A673 (cell line): Measurements from ENCODE around the gene FAM163B. TPM values are rescaled to one million over a fixed set of nuclear protein-coding genes. Genes with fewer than 3 reads are reported as not detected.
"Not testable (repeated sequence)": the region's sequence is repeated elsewhere in the genome, so short reads cannot be mapped to it uniquely, and the experiment has no call there.

Source experiments
- BruUV-seq: library from RNA; stranded (reverse); fragments of 400-500 nt; replicated peaks from 2 replicates; lab custom pipeline; 2021; lab: Mats Ljungman, UMichigan
- CTCF ChIA-PET: fragments of 300-600 bp; sonication (Branson Sonifier 250); formaldehyde crosslinking; loops from one replicate; lab custom pipeline; 2022; ENCODE audit warnings: antibody characterized with exemption; lab: Charles Lee
- POLR2A ChIA-PET: fragments of 300-600 bp; sonication (Branson Sonifier 250); formaldehyde crosslinking; loops from one replicate; lab custom pipeline; 2022; ENCODE audit warnings: antibody characterized with exemption; ENCODE audit not compliant: low non-redundant PET; lab: Charles Lee
- DNase-seq: peaks from one replicate; pipeline ENCODE4 v3.0.0-alpha.2; 2015; ENCODE audit warnings: low spot score
- H3K27ac ChIP-seq: fragments of 200-600 bp; sonication (generic); 2 replicates; pipeline ENCODE4 v1.5.1; 2016; ENCODE audit warnings: mixed run types, low read depth, mild to moderate bottlenecking, mixed read lengths, antibody characterized with exemption, low read length; ENCODE audit not compliant: poor library complexity, severe bottlenecking
- H3K27me3 ChIP-seq: fragments of 200-600 bp; sonication (generic); replicated peaks from 2 replicates; pipeline ENCODE4 v1.6.1; 2017; ENCODE audit warnings: mixed run types, low read depth, mild to moderate bottlenecking, mixed read lengths, antibody characterized with exemption, low read length; ENCODE audit not compliant: insufficient read depth, poor library complexity
- H3K36me3 ChIP-seq: fragments of 200-600 bp; sonication (generic); 2 replicates; pipeline ENCODE4 v1.6.1; 2016; ENCODE audit warnings: mixed run types, mild to moderate bottlenecking, mixed read lengths, antibody characterized with exemption, low read length; ENCODE audit not compliant: insufficient read depth, poor library complexity, severe bottlenecking
- H3K4me1 ChIP-seq: fragments of 200-600 bp; sonication (generic); 2 replicates; pipeline ENCODE4 v1.6.1; 2017; ENCODE audit warnings: mixed run types, mild to moderate bottlenecking, mixed read lengths, antibody characterized with exemption, low read length; ENCODE audit not compliant: insufficient read depth, poor library complexity, severe bottlenecking
- H3K4me3 ChIP-seq: fragments of 200-600 bp; sonication (generic); 2 replicates; pipeline ENCODE4 v1.5.1; 2016; ENCODE audit warnings: low read depth, mixed run types, mild to moderate bottlenecking, mixed read lengths, low read length; ENCODE audit not compliant: poor library complexity, severe bottlenecking
- H3K9me3 ChIP-seq: fragments of 200-600 bp; sonication (generic); 2 replicates; pipeline ENCODE4 v1.6.1; 2016; ENCODE audit warnings: mixed run types, low read depth, mild to moderate bottlenecking, mixed read lengths, antibody characterized with exemption, low read length; ENCODE audit not compliant: poor library complexity, severe bottlenecking
- CTCF ChIP-seq: fragments of 300-800, 200-600 bp; sonication (generic); conservative IDR thresholded peaks from 2 replicates; pipeline ENCODE4 v1.5.1; 2017; ENCODE audit warnings: low read depth, mild to moderate bottlenecking, antibody characterized with exemption, low read length, moderate library complexity, mixed read lengths
- EZH2 ChIP-seq: fragments of 200-600 bp; sonication (generic); IDR thresholded peaks from 2 replicates; pipeline ENCODE4 v1.6.1; 2017; ENCODE audit warnings: borderline replicate concordance, low read depth, mild to moderate bottlenecking, mixed read lengths, antibody characterized with exemption, low read length; ENCODE audit not compliant: poor library complexity, severe bottlenecking
- intact Hi-C: fragments of 100-400 bp; cut with micrococcal nuclease; formaldehyde crosslinking; loops from one replicate; pipeline ENCODE4 v1.10.0; 2022; ENCODE audit not compliant: unreplicated experiment
- total RNA-seq: library from RNA; stranded (reverse); gene quantifications from 2 replicates; pipeline ENCODE4 v1.2.3, GENCODE V29; 2021

Gene FAM163B
- total RNA-seq, 1 experiment from 2014 or later: not detected

DNA sequence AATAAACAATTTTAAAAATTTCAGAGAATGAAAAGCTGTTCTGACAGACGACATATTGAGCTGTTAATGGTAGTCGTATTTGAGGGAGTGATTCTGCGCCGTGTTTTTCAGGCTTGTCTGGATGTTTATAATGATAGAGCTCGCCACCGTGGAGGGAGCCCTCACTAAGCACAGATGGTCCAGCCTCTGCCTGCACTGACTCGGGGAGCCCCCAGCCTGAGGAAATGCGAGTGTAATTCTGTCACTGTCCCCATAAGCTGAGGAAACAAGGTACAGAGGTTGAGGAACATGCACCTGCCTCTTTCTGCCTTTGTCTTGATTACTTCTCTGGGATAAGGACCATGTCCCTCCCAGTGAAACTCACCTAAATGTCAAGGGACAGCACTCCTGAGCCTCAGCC is 19.6 kb upstream of the FAM163B start:
- Histone ChIP-seq H3K27me3 (no peaks in the 10 kb centered on the region), H3K9me3 (no peaks in the 10 kb centered on the region), H3K36me3 (no peaks in the 10 kb centered on the region), H3K4me3 (no peak overlapping the region), H3K4me1 (no peaks in the 10 kb centered on the region), H3K27ac (no peak overlapping the region)
- CTCF ChIA-PET: no interaction called here
- BruUV-seq: no TSS peak
- TF ChIP-seq CTCF (no peak), EZH2 (no peak)
- intact Hi-C loops: no loop called here
- POLR2A ChIA-PET: no interaction called here
- no peak for DNase-seq

- TF ChIP-seq EZH2 (no peak), CTCF (no peak)
- DNase-seq: no peak
- POLR2A ChIA-PET: no interaction called here
Measured at GRCh38 chr9:133627341-133627740, 18.2 kb upstream of the FAM163B start.

GRCh38 chr9:133626008-133626407 is 16.8 kb upstream of the FAM163B start:
- BruUV-seq, intact Hi-C loops, CTCF ChIA-PET: not testable (repeated sequence)

More at GRCh38 chr9:133627341-133627740, 18.2 kb upstream of the FAM163B start:
- no peak overlapping the region for H3K27ac ChIP-seq
- no TSS peak for BruUV-seq
- CTCF ChIA-PET: no interaction called here
- intact Hi-C loops: no loop called here
- H3K4me3 ChIP-seq: no peak overlapping the region
- H3K36me3 ChIP-seq: no peaks in the 10 kb centered on the region
- no peaks in the 10 kb centered on the region for H3K9me3 ChIP-seq
- H3K4me1 ChIP-seq: no peaks in the 10 kb centered on the region
- H3K27me3 ChIP-seq: peaks cover 11% of the 10 kb centered on the region

DNA sequence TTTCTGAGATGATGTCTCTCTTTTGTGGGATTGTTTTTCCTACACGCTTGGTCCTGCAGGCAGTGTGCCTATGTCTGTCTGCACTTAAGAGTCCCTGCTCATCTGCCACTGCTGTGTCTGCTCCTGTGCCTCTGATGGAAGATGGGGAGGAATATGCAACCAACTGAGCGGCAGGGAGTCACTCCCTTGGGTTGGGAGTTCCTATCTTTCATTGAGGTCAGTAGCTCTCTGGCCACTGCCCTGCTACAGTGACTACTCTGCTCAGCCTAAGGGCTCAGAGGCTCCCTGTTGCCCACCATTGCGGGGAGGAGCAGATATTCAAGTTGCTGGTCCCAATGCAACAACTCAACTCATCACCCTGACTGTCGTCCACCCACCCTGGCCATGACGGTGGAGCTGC is 13.4 kb upstream of the FAM163B start:
- CTCF ChIA-PET: no interaction called here
- H3K27ac ChIP-seq: no peak overlapping the region
- no TSS peak for BruUV-seq

More at GRCh38 chr9:133626008-133626407, 16.8 kb upstream of the FAM163B start:
- H3K9me3 ChIP-seq, POLR2A ChIA-PET, DNase-seq, H3K27ac ChIP-seq, H3K4me3 ChIP-seq, H3K4me1 ChIP-seq, H3K36me3 ChIP-seq: not testable (repeated sequence)
- peaks cover 23% of the 10 kb centered on the region for H3K27me3 ChIP-seq

More for the DNA sequence above, 13.4 kb upstream of the FAM163B start:
- intact Hi-C loops: no loop called here
- no peaks in the 10 kb centered on the region for H3K9me3 ChIP-seq
- H3K4me1 ChIP-seq: no peaks in the 10 kb centered on the region
- H3K27me3 ChIP-seq: peaks cover 54% of the 10 kb centered on the region
- POLR2A ChIA-PET: no interaction called here
- DNase-seq: no peak
- no peaks in the 10 kb centered on the region for H3K36me3 ChIP-seq
- no peak overlapping the region for H3K4me3 ChIP-seq
- TF ChIP-seq CTCF (no peak), EZH2 (no peak)
